ENCODE results near the gene CIAPIN1.

Gene CIAPIN1

DNA sequence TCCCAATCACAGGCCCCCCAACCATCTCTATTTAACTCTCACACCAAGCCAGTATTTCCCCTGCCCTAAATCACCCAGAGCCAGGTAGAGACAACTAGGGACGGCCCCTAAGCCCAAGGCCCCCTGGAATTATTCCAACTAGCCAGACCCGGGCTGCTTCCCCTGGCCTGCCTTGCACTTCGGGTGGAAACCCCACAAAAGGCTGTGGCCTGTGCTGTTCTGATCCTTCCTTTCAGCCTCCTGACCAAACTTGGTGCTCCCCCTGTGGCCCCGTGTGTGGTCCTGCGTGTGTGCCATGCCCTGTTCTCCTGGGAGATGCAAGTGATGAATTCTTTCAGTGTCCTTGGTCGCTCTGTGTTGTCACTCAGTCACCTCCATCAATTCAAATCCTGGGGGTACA, 27.7 kb downstream of the CIAPIN1 start:
- no peak overlapping the region for H3K4me3 Mint-ChIP-seq
- no peaks in the 10 kb centered on the region for H3K36me3 Mint-ChIP-seq (ENCODE audit: low read depth)
- no peaks in the 10 kb centered on the region for H3K27me3 Mint-ChIP-seq (ENCODE audit: low read depth)
- H3K27ac Mint-ChIP-seq, result peak overlapping the region in 2 of 3 experiments; percentile 82 to 87
- TF ChIP-seq, protein P1, sequence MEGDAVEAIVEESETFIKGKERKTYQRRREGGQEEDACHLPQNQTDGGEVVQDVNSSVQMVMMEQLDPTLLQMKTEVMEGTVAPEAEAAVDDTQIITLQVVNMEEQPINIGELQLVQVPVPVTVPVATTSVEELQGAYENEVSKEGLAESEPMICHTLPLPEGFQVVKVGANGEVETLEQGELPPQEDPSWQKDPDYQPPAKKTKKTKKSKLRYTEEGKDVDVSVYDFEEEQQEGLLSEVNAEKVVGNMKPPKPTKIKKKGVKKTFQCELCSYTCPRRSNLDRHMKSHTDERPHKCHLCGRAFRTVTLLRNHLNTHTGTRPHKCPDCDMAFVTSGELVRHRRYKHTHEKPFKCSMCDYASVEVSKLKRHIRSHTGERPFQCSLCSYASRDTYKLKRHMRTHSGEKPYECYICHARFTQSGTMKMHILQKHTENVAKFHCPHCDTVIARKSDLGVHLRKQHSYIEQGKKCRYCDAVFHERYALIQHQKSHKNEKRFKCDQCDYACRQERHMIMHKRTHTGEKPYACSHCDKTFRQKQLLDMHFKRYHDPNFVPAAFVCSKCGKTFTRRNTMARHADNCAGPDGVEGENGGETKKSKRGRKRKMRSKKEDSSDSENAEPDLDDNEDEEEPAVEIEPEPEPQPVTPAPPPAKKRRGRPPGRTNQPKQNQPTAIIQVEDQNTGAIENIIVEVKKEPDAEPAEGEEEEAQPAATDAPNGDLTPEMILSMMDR (IDR thresholded peaks at IDR 0.05; ENCODE audit: unreplicated experiment in 3 of 3), result no peak
- H3K4me1 Mint-ChIP-seq, result peaks cover 45% of the 10 kb centered on the region
- H3K9me3 Mint-ChIP-seq, result no peaks in the 10 kb centered on the region

DNA sequence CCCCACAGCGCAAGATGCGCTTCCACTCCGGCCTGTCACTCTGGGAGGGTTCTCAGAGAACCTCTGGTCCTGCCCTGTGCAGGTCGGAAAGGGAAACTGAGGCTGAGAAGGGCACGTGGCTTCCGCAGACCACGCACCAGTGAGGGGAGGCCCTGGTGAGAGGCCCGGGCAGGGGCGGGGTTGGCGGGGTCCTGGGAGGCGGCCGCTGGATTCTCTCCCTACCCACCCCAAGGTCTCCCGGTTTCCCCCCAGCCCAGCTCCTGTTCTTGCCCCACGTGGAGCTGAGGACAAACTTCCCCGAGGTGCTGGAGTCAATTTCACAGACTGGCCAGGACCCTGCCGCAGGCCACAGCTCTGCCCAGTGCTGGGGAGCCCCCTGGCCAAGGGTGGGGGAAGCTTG, 31.1 kb downstream of the CIAPIN1 start:
- TF ChIP-seq, protein P1 (IDR thresholded peaks at IDR 0.05; ENCODE audit: unreplicated experiment in 3 of 3), result no peak
- peak overlapping the region; percentile 40 to 60 (median 49) for H3K27ac Mint-ChIP-seq
- H3K9me3 Mint-ChIP-seq, result no peaks in the 10 kb centered on the region
- no peaks in the 10 kb centered on the region for H3K36me3 Mint-ChIP-seq (ENCODE audit: low read depth)
- peaks cover 40% of the 10 kb centered on the region for H3K4me1 Mint-ChIP-seq
- H3K27me3 Mint-ChIP-seq (ENCODE audit: low read depth), result no peaks in the 10 kb centered on the region
- no peak overlapping the region for H3K4me3 Mint-ChIP-seq

DNA sequence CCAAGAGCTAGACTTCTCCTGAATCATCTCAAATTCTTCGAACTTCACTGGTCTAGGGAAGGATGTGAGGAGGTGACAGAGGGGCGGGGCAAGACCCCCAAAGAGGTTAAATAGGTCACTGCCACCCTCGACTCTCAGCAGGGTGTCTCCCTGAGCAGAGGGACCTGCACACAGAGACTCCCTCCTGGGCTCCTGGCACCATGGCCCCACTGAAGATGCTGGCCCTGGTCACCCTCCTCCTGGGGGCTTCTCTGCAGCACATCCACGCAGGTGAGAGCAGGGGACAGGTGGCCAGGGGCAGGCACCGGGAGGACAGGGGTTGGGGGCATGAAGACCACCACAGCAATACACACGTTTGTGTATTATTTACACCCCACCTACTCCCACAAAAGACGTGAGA, 33.5 kb downstream of the CIAPIN1 start:
- no peaks in the 10 kb centered on the region for H3K9me3 Mint-ChIP-seq
- TF ChIP-seq, protein P1 (IDR thresholded peaks at IDR 0.05; ENCODE audit: unreplicated experiment in 3 of 3), result no peak
- H3K27ac Mint-ChIP-seq, result no peak overlapping the region
- peaks cover 47% of the 10 kb centered on the region for H3K4me1 Mint-ChIP-seq
- H3K36me3 Mint-ChIP-seq (ENCODE audit: low read depth), result no peaks in the 10 kb centered on the region
- peaks cover 4% of the 10 kb centered on the region for H3K27me3 Mint-ChIP-seq (ENCODE audit: low read depth)
- no peak overlapping the region for H3K4me3 Mint-ChIP-seq

- peaks cover 44% of the 10 kb centered on the region for H3K4me1 Mint-ChIP-seq
- no peak overlapping the region for H3K27ac Mint-ChIP-seq
- H3K4me3 Mint-ChIP-seq, result no peak overlapping the region
- no peaks in the 10 kb centered on the region for H3K36me3 Mint-ChIP-seq (ENCODE audit: low read depth)
- no peaks in the 10 kb centered on the region for H3K9me3 Mint-ChIP-seq
- peaks cover 4% of the 10 kb centered on the region for H3K27me3 Mint-ChIP-seq (ENCODE audit: low read depth)
- TF ChIP-seq, protein P1 (IDR thresholded peaks at IDR 0.05; ENCODE audit: unreplicated experiment in 3 of 3), result no peak
These were observed 33.9 kb downstream of the CIAPIN1 start for GRCh38 chr16:57413301-57413730.

GRCh38 chr16:57412584-57412983, 34.6 kb downstream of the CIAPIN1 start:
- H3K9me3 Mint-ChIP-seq, result no peaks in the 10 kb centered on the region
- H3K27me3 Mint-ChIP-seq (ENCODE audit: low read depth), result peaks cover 4% of the 10 kb centered on the region
- TF ChIP-seq, protein P1 (IDR thresholded peaks at IDR 0.05; ENCODE audit: unreplicated experiment in 3 of 3), result no peak
- peaks cover 40% of the 10 kb centered on the region for H3K4me1 Mint-ChIP-seq
- no peak overlapping the region for H3K27ac Mint-ChIP-seq
- no peaks in the 10 kb centered on the region for H3K36me3 Mint-ChIP-seq (ENCODE audit: low read depth)
- no peak overlapping the region for H3K4me3 Mint-ChIP-seq

DNA sequence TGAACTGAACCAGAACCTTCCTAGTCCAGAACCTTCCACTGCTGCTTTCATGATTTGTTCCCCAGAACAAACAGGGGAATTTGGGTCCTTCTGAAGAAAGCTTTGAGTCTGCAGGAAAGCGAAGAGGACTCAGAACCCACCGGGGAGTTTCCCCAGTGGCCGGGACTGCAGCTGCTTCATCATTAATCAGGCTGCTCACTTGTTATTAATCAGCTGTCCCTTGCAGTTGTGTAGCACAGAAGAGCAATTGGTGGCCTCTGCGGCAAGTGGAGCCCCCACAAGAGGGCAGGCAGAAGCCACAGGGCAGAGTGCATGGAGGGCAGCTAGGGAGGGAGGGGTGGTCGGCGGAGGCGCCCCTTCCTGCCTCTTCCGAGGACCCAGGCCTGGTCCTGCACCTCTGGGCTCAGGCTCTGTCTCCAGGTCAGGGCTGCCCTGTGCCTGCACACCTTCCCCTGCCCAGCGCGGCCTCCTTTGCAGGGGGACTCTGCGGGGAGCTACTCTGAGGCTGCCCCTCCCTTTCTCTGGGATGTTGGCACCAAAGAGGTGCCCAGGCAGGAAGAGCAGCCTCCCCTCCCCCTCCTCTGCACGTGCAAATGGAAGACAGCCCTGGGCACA, 35.7 kb downstream of the CIAPIN1 start:
- Mint-ChIP-seq H3K27me3 (ENCODE audit: low read depth) (peaks cover 4% of the 10 kb centered on the region), H3K27ac (peak overlapping the region in 2 of 3 experiments; percentile 26 to 37), H3K4me3 (no peak overlapping the region), H3K4me1 (peaks cover 30% of the 10 kb centered on the region), H3K9me3 (no peaks in the 10 kb centered on the region), H3K36me3 (ENCODE audit: low read depth) (no peaks in the 10 kb centered on the region)
- TF ChIP-seq, protein P1 (IDR thresholded peaks at IDR 0.05; ENCODE audit: unreplicated experiment in 3 of 3), result no peak

Measured in nephron (organoid).